Measurements from ENCODE around the gene NT5M.

NT5M gene

DNA sequence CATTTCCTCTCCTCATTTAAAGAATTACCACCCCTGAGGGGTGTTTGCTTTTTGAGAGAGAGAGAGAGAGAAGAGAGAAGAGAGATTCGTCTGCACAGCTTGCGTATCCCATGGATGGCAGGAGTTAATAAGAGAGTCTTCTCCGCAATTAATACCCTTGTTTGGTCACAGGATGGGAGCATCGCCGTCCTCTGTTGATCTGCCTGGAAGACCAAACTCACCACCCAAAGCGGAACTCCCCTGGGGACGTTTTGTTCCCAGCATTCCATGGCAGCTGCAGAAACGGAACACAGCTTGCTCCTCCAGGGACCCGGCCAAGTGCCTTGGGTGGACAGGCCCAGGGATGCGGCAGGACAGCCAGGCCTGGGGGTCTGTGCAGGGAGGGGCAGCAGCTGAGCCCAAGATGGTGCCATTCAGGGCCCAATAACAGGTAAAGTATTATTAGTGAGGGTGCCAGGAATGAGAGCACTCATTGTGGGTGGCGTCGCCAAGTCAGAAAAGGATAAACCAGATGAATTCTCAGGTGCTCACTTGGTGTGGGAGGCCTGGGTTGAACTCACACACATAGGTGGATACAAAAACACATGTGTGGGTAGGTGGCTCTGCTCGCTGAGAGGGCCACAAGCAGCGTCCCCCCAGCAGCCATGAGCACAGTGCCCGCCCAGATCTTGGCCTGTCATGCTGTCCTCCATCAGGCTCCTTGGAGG lies 83.1 kb downstream of the NT5M start:
- DNase-seq (ENCODE audit: low spot score): no peak
- TF ChIP-seq CTCF (IDR thresholded peaks at IDR 0.05; ENCODE audit: extremely low read depth, missing control alignments): no peak

DNA sequence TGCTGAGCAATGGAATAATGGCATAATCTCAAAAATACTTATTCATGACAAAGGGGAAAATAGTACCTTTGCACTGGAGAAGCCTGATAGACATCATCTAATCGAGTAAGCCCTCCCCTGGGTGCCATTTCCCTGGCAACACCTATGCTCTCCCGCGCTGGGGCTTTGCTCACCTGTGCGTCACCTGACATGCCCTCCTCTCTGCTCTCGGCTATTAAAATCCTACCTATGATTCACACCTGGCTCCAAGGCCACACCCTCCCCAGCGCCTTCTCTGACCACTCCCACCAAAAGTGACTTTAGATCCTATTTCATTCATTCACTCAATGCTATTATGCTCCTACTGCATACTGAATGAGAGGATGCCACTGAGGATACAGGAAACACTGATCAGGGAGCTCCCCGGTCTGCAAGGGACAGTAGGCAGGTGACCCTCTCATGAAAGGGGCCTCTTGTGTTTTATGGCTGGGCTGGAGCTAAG lies 83.9 kb downstream of the NT5M start:
- TF ChIP-seq CTCF (IDR thresholded peaks at IDR 0.05; ENCODE audit: extremely low read depth, missing control alignments): no peak
- DNase-seq (ENCODE audit: low spot score): no peak

GRCh38 chr17:17387498-17388362 lies 84.6 kb downstream of the NT5M start:
- DNase-seq (ENCODE audit: low spot score): no peak
- TF ChIP-seq CTCF (IDR thresholded peaks at IDR 0.05; ENCODE audit: extremely low read depth, missing control alignments): no peak

- DNase-seq (ENCODE audit: low spot score): no peak
- no peak for TF ChIP-seq CTCF (IDR thresholded peaks at IDR 0.05; ENCODE audit: extremely low read depth, missing control alignments)
Measured at GRCh38 chr17:17388657-17389496, 85.7 kb downstream of the NT5M start.

DNA sequence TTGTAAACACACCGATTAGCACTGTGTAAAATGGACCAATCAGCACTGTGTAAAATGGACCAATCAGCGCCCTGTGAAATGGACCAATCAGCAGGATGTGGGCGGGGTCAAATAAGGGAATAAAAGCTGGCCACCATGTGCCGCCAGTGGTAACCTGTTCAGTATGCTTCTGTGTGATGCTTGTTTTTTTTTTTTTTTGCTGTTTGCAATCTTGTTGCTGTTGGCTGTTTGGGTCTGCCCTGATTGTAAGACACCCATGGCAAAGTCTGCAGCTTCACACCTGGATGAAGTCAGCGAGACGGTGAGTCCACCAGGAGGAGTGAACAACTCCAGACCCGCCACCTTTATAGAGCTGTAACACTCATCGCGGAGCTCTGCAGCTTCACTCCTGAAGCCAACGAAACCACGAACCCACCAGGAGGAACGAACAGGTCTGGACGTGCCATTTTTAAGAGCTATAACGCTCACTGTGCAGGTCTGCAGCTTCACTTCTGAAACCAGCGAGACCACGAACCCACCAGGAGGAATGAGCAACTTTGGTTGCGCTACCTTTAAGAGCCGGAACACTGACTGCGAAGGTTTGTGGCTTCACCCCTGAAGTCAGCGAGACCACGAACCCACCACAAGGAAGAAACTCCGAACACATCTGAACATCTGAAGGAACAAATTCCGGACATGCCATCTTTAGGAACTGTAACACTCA lies 88.6 kb downstream of the NT5M start:
- DNase-seq (ENCODE audit: low spot score): no peak
- TF ChIP-seq CTCF (IDR thresholded peaks at IDR 0.05; ENCODE audit: extremely low read depth, missing control alignments): no peak

DNA sequence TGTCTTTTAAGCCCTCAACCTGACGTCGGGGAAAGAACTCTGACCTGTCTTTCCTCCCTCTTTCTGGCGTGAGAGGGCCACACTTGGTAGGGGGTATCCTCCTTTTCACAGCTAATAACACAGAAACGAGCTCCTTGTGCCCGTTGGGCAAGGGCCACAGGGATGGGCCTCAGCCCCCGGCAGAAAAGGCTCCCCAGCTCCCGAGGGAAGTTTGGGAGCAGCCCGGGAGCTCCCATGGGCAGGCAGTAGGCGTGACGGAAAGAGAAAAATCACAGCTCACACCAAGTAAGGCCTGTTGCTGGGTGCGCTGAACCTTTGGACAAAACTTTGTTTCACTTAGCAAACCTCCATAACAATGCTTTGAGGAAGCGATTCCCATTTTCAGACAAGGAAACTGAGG lies 90.8 kb downstream of the NT5M start:
- no peak for TF ChIP-seq CTCF (IDR thresholded peaks at IDR 0.05; ENCODE audit: extremely low read depth, missing control alignments)
- no peak for DNase-seq (ENCODE audit: low spot score)
